NCI-H446 treated with DMSO at 0.1 percent for 48 hours (cell line): ENCODE measurements around the gene PCP4.
"Not testable (repeated sequence)": the region's sequence is repeated elsewhere in the genome, so short reads cannot be mapped to it uniquely, and the experiment has no call there.

Source experiments
- DNase-seq: peaks from one replicate; lab custom pipeline; 2025; lab: John Stamatoyannopoulos, UW

Gene PCP4

DNA sequence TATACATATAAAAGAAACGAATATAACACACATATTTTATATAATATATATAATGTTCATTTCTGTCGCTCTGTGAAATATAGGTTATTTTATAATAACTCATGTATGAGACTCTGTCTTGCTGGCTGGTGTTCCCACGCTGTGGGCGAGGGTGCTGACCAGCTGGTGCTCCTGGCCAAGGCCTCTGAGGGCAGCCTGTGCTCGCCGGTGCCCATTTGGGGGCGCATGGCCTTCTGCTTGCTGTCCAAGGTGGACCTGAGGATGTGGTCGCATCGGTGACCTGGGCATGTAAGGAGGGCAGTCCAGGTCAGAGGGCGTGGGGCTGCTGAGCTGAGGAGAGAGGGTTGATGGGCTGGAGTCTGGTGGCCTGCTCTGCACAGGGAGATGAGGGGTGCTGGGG lies 1.1 kb upstream of the PCP4 start:
- no peak for DNase-seq

DNA sequence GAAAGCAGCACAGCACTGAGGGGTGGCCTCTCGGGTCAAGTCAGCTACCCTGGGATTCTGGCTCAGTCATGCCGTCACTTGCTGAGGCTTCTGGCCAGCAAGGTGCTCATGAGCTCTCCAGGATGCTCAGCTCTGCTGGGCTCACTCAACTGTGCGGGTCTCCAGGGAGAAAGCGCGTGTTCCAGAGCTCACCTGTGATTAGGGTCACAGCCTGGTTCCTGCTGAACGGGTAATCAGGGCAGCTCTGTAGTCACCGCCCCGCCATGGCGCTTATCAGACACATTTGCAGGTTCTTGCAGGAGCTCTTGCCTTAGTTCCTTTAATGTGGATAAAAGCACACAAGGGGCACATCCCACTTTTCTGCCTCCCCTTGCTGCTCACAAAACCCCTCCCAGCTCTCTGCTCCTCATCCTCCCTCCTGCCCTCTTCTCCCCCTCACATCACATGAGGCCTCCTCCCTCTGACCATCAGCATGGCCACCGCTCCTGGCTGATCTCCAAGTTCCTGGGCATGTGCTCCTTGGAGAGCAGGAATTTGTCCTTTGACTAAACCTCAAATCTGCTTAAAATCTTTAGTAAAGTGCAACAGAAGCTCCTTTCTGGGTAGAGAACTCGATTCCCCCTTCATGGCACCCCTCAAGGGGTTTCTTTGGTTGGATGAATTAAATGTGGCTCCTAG lies 2.0 kb downstream of the PCP4 start:
- DNase-seq: no peak

- no peak for DNase-seq
Measured at GRCh38 chr21:39873687-39874086, 6.4 kb downstream of the PCP4 start.

DNA sequence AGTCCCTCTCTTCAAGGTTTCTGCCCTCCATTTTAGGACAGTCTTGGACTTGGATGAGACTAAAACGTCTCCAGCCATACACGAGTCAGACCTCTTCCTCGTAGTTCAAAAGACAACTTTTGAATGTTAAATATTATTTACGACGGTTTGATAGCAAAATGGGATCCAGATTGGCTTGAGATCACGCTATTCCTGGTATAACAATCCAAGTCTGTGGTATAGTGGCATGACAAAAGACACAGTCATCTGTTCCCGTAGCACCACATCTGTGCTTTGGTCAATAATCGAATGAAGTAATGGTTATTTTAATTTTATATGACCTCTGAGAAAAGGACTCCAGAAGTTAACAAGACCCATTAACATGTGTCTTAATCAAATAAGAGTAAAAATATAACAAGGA lies 7.0 kb downstream of the PCP4 start:
- DNase-seq: no peak

- DNase-seq: no peak
Measured at GRCh38 chr21:39874759-39875158, 7.5 kb downstream of the PCP4 start.

DNA sequence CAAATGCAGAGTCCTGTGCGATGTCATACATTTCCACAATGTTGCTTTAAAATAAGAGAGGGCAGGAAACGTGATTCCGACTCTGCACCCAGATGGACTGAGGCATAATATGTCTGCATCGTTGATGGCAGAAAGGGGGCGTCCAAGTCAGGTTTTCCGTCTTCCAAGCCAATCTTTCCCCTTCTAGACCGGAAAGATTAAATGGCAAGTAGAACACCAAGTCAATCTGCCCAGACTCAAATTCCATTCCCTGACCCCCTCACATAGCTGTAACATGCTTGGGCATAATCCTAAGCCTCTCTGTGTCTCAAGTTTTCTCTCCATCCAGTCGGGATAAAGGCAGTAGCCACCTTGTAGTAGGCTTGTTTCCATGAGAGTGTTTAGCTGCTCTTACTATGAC lies 14.4 kb downstream of the PCP4 start:
- no peak for DNase-seq

DNA sequence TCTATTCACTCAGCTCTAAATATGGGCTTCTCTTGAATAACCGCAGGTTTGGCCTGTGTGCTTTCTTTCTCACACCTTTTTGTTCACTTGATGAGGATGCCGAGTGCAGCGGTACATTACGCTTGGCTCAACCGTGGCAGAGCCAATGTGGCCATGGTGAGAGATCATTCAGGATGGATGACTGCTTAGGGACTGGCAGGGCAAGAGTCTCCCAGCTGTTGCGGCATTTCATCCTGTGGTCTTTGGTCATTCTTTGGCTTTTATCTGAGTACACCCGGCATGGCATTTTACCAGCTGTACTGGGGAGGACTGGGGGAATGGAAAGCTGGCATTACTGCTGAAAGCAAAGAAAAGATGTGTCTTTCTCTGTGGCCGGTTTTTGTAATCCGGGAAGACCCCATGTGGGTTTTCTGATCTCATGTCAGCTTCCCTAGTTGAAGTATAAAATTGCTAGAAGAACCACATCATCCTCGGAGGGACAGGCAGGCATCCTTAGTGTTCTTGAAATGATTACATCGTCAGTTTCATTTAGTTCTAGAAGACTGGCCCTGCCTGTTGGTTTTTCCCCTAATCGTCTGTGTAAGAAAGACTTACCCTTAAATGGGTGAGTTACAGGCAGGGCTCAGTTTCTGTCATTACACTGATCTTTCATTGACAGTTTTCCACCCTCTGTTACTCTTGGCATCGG lies 15.1 kb downstream of the PCP4 start:
- no peak for DNase-seq

DNA sequence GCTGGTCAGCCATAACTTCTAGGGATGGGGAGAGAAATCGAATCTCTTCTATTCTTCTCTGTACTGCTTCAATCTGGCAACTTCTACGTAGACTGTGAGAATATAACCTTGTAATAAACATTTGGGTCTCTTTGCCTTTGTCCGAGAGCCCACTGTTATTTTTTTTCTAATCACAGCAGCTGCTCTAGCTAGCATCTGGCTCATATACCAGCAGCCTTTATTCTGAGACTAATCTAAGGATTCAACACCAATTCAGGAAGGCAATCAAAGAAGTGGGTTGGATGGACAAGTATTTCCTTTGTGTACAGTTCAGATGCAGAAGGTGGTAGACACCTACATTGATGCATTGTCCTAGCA lies 15.6 kb downstream of the PCP4 start:
- DNase-seq: no peak

DNA sequence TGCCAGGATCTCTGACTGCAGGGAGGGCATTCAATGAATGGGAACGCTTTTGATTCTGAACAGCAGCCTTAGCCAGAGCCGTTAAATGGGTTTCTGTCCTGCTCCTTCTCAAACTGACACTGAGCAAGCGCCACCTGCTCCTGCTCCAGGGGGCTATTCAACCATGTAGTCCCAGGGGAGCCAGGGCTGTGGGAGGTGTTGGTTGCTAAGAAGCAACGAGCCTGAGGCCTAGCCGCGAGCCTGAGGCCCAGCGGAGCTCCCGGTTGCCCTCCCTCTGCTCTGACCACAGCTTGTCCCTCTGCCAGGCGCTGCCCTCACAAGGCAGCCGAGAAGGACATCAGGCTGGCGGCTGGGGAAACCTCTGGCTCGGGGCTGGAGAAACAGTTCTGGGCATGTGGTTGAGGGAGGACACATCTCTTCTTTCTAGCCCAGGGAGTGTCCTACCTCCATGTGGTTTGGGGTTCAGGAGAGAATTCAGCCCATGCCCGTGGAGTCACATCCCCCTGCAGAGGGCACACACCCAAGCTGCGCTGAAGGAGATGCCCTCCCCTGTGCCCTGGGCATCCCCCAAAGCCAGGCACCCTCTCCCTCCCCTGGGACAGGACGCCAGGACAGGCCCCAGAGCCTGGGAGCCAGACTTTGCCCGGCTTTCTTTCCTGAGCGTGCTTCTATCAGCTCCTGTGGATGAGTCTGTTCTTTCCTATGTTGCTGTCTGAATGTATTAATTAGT lies 18.0 kb downstream of the PCP4 start:
- no peak for DNase-seq

DNA sequence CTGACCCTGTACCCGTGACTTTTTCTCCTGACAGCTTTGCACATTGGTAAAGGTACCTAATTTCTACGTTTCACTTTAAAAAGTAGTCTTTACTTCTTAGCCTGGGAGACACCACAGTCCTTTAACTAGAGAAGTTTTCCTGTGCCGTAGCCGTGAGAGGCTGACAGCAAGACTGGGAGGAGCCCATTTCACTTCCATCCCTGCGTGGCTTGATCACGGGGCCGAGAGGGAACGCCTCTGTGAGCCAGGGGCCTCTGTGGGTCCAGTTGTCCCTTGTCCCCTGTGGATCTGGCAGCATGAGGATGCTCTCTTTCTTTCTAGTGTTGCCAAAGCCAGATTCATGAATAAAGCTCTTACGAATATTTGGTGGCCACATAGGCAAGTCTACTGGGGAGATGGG lies 21.6 kb downstream of the PCP4 start:
- DNase-seq: no peak

DNA sequence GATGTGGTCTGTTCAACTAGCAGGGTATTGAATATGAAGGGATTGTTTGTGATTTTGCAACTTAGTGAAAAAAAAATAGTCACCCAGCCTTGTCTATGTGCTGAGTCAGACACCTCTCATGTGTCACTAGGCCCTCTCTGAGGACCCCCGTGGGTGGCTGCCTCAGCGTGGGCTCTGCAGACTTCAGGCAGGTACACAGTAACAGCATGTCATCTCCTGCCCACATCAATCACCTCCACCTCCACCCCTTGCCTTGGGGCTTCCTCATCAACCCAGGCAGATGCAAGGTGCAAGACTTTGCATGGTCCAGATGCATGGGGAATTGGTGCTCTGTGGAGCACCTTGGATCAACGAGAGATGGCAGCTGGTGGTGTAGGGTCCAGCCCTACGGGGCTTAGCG lies 23.9 kb downstream of the PCP4 start:
- no peak for DNase-seq

DNA sequence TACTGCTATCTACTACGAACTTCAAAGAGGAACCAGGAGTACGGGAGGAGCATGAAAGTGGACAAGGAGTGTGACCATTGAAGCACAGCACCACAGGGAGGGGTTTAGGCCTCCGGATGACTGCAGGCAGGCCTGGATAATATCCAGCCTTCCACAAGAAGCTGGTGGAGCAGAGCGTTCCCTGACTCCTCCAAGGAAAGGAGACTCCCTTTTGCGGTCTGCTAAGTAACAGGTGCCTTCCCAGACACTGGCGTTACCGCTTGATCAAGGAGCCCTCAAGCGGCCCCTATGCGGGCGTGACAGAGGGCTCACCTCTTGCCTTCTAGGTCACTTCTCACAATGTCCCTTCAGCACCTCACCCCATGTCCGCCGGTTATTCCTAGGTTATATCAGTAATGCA lies 24.6 kb downstream of the PCP4 start:
- DNase-seq: not testable (repeated sequence)

DNA sequence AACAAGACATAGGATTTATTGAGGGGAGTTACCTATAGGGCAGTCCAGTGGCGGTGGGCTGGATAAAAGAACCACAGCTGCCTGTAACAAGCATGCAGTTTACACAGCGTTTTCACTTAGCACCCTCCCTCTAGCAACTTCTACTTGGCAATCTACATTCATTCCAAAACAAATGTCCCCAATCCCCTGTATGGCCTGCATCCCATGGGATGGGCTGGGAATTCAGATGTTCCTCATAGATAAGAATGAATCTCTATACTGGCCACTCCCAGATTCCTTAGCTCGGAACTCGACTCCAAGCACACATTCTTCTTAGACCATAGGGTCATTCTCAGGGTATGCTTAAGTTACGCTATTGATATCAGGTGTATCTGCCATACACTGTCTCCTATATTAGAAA lies 33.3 kb downstream of the PCP4 start:
- no peak for DNase-seq

GRCh38 chr21:39900911-39901310 lies 33.7 kb downstream of the PCP4 start:
- no peak for DNase-seq

DNA sequence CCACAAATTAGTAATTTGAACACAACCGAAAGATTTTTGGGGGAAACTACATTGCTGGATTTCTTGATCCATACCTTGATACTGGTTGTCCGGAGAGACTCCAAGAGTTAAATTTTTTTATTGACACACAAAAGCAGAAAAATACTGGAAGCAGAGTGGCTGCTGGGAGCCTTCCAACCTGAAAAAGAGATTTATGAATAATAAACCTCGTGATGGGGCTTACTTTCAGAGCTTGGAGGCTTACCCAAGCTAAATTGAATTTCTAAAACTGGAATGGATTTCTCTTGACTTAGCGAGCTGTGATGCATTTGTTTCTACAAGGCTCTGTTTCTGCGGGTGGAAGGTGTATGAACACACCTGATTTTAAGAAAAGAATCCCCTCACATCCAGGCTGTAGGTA lies 35.7 kb downstream of the PCP4 start:
- DNase-seq: no peak

GRCh38 chr21:39904457-39904856 lies 37.2 kb downstream of the PCP4 start:
- DNase-seq: no peak

DNA sequence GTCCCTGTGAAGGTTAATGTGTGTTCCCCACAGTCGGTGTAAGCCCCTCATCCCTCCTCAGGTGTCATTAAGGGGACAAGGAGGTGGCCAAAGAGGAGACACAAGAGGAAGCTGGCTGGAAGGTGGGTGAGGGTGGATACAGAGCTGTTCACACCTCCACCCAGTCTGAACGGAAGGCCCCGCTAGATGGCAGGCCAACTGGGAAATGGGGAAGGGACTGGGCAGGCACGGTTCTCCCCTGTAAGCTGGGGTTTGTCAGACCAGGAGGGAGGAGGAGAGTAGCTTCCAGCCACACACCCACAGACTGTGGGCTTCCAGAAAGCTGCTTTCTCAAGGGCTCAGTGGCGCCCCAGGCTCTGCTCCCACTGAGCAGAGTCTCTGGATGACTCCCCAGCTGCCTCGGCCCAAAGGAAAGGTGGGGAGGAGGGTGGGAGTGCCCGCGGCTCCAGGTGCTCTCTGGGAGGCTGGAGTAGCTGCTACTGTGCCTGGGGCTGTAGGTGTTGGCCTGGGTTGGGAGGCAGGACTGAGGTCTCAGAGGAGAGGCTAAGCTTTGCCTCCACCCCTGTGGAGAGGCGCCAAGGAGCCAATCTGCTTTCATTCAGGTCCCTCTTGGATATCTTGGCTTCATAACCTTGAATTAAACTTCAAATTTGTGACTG lies 41.2 kb downstream of the PCP4 start:
- DNase-seq: no peak

GRCh38 chr21:39911286-39912199 lies 44.3 kb downstream of the PCP4 start:
- no peak for DNase-seq

DNA sequence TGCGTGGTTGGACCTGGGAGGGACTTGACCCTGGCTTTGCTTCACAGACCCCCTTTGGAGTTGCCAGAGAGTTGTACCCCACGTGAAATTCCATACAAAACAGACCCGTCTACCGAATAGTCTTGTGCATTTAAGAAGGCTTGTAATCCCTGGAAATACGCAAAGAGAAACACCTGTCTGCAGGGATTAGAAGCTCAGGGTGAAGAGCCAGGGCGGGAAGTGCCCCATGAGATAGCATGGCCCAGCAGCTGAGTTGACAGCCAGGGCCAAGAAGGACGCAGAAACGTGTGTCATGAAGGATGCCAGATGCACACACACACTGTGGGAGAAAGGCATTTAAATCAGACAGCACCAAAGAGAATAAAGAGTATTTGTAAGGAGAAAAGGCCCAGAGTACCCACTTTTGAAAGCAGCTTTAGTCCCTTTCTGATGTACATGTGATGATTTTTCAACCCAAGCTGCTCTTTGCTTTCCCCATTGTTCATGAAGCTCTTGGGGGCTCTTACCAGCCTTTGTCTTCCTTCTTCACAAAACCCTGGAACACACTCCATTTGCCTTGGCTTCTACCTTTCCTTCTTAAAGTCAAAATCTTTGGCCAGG lies 46.6 kb downstream of the PCP4 start:
- DNase-seq: no peak

- no peak for DNase-seq
Measured at GRCh38 chr21:39915881-39916280, 48.6 kb downstream of the PCP4 start.

GRCh38 chr21:39918558-39918957 lies 51.3 kb downstream of the PCP4 start:
- no peak for DNase-seq
